ENCODE measurements around the gene CCR6.
A peak's percentile ranks its signal among the peaks of the same experiment; 100 is the strongest.

CCR6 gene

DNA sequence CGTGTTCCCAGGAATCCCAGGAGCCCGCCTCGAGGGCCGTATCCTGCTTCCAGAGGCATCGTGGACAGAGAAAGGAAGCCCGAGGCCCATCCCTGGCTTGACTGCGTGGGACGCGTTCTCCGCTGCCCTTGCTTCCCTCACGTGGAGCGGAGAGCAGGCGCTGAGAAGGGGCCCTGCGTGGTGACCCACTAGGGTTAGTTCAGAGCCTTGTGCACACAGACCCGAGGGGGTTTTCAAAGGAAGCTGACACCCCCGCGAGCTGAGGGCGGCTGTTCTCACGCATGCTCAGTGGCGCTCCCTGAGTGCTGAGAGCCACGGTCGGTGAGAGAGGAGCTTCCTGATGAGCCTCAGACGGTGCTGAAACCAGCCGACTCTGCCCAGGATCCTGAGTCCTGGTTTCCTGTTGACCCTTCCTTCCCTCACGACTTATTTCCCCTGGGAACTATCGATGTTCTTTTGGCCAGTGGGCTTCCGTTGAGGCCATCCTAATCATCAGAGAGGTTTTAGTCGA, 28.9 kb upstream of the CCR6 start:
- Mint-ChIP-seq H3K4me3 (peak overlapping the region; percentile 76), H3K36me3 (ENCODE audit: low read depth) (no peaks in the 10 kb centered on the region), H3K27ac (peak overlapping the region; percentile 81), H3K4me1 (ENCODE audit: low read depth) (peaks cover 78% of the 10 kb centered on the region), H3K9me3 (no peaks in the 10 kb centered on the region), H3K27me3 (no peaks in the 10 kb centered on the region)

DNA sequence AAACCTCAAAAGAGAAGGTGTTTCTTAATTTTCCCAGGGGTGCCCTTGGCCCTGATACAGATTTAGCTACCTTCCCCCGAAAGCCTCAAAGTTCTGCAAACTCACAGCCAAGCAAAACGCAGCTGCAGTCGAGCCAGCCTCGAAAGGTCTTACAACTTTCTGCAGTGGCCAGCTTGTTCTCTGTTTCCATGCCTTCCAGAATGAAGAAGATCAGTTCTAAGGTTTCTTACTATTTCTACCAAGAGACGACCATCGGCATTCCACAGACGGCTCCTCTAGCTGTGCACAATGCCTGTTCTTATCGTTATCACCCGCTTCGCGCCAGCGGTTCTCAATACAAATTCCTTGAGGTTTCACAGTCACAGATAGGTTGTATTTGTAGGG, 28.5 kb upstream of the CCR6 start:
- H3K36me3 Mint-ChIP-seq (ENCODE audit: low read depth), result no peaks in the 10 kb centered on the region
- peaks cover 83% of the 10 kb centered on the region for H3K4me1 Mint-ChIP-seq (ENCODE audit: low read depth)
- no peaks in the 10 kb centered on the region for H3K9me3 Mint-ChIP-seq
- no peaks in the 10 kb centered on the region for H3K27me3 Mint-ChIP-seq
- H3K27ac Mint-ChIP-seq, result peak overlapping the region; percentile 81
- peak overlapping the region; percentile 76 for H3K4me3 Mint-ChIP-seq

DNA sequence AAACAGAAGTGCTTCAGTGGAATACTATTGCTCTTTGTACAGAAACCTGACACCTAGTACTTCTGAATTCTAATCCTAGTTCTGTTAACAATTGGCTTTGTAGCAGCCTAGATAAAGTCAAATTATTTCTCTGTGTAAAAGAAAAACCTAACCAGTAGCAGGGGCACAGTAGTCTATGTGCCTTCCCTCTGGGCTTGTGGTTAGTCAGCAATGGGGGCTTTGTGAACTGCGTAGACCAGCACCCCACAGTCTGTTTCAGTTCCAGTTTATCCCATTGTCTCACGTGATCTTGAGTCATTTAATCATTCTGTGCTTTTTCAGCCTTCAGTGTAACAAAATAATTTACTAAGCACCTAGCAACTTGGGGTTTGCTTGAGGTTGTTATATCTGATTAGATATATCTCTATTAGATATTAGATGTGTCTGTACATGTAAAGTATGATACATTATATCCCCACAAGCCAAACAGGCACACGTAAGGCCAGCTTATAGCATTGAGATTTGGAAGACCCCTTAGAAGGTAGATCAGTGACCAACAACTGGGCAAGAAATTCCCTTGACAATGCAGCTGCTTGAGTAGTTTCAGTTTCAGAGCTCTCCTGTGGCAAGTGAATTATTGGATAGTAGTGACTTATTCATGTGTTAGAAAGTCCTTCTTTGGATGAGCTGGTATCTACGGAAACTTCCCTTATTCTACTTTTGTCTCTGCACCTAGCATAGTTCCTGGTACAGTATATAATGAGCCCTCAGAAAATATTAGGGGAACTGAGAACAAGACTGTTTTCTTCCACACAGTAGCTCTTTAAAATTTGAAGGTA, 27.9 kb upstream of the CCR6 start:
- peaks cover 79% of the 10 kb centered on the region for H3K4me1 Mint-ChIP-seq (ENCODE audit: low read depth)
- peak overlapping the region; percentile 76 for H3K4me3 Mint-ChIP-seq
- H3K9me3 Mint-ChIP-seq, result no peaks in the 10 kb centered on the region
- H3K27me3 Mint-ChIP-seq, result no peaks in the 10 kb centered on the region
- no peaks in the 10 kb centered on the region for H3K36me3 Mint-ChIP-seq (ENCODE audit: low read depth)
- H3K27ac Mint-ChIP-seq, result peak overlapping the region; percentile 81

DNA sequence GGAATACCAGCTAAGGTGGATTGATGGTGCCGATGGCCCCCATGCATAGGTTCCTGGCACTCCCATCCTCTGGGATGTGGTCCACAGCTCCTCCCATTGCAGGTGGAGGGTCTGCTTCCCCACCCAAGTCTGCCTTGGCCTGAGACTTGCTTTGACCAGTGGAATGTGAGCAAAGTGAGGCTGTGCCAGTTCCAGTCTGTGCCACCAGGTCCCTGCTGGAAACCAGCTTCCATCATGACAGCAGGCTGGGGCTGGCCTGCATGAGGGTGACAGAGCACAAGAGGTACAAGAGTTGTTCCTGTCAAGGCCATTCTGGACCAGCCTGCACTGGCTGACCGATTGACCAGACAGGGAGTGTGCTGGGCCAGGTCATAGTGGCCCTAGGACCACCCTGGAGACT, 27.0 kb upstream of the CCR6 start:
- Mint-ChIP-seq H3K27ac (no peak overlapping the region), H3K4me1 (ENCODE audit: low read depth) (peaks cover 71% of the 10 kb centered on the region), H3K4me3 (no peak overlapping the region), H3K36me3 (ENCODE audit: low read depth) (no peaks in the 10 kb centered on the region), H3K9me3 (no peaks in the 10 kb centered on the region), H3K27me3 (no peaks in the 10 kb centered on the region)

DNA sequence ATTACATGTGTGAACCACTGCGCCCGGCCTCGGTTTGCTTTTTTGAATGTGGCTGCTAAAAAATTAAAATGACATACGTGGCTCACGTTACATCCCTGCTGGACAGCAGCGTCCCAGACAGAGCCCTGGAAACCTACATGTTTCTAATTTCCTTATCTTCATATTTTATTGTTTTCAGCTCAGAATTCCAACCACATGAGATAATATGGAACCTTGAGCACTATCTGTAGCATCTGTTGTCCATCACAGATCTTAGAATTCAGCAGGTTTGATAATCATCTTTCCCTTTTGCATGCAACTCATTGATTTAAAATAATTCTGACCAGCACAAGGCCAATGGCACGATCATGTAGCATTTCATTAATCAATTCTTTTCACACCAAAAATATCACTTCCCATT, 25.9 kb upstream of the CCR6 start:
- no peaks in the 10 kb centered on the region for H3K9me3 Mint-ChIP-seq
- H3K4me1 Mint-ChIP-seq (ENCODE audit: low read depth), result peaks cover 60% of the 10 kb centered on the region
- no peaks in the 10 kb centered on the region for H3K36me3 Mint-ChIP-seq (ENCODE audit: low read depth)
- H3K27ac Mint-ChIP-seq, result no peak overlapping the region
- H3K4me3 Mint-ChIP-seq, result no peak overlapping the region
- no peaks in the 10 kb centered on the region for H3K27me3 Mint-ChIP-seq

DNA sequence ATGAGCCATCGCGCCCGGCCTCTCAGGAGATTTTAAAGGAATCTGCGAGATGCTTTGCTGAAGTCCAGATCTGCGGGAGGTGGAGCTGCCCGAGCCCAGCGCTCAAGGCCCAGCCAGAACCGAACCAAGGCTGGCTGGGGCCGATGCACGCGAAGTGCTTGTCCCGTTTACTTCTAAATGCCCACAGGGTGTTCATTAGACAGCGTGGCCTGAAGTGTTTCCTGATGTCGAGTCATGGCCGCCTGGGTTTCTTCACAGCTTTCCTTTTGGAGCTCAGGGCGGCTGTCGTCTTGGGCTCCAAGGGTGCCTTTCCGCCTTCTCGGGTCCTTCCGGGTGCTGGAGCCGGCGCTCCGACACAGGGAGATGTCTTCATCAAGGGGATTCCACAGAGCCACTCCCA, 25.1 kb upstream of the CCR6 start:
- Mint-ChIP-seq H3K9me3 (no peaks in the 10 kb centered on the region), H3K27me3 (no peaks in the 10 kb centered on the region), H3K36me3 (ENCODE audit: low read depth) (no peaks in the 10 kb centered on the region), H3K4me1 (ENCODE audit: low read depth) (peaks cover 56% of the 10 kb centered on the region), H3K27ac (no peak overlapping the region), H3K4me3 (no peak overlapping the region)

DNA sequence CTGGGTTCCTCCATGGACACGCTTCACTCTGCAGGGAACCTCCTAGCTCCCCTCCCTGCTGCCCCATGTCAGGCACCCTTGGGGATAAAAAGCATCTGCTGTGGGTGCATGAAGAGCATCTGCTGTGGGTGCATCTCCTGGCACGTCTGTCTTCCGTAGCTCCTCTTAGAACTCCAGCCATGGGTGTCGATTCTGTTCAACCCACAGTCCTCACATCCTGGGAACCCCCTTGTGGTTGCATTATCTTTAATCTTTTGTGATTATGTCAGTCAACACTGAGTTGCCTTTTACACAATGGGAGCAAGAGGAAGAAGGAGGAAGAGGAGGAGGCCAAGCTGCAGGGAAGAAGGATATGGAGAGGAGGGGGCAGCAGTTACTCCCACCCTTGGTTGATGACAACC, 24.1 kb upstream of the CCR6 start:
- Mint-ChIP-seq H3K36me3 (ENCODE audit: low read depth) (no peaks in the 10 kb centered on the region), H3K27me3 (no peaks in the 10 kb centered on the region), H3K27ac (peak overlapping the region; percentile 29), H3K4me3 (peak overlapping the region; percentile 6), H3K9me3 (no peaks in the 10 kb centered on the region), H3K4me1 (ENCODE audit: low read depth) (peaks cover 53% of the 10 kb centered on the region)

DNA sequence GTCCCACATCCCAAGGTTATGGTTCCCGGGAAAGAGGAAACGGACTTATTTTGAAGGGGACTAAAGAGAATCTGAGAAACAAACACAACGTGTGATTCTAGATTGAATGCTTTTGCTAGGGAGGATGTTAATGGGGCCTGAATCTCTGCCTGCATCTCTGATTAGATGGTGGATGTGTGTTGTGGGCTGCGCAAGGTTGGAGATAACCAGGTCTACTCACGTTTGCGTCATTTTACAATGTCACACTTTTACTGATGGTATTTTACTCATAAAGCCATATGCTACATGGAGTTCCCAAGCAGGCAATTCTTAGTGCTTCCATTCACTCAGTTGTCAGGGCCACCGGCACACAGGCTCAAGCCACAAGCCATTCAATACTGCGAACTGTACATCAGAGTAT, 23.2 kb upstream of the CCR6 start:
- H3K4me3 Mint-ChIP-seq, result no peak overlapping the region

DNA sequence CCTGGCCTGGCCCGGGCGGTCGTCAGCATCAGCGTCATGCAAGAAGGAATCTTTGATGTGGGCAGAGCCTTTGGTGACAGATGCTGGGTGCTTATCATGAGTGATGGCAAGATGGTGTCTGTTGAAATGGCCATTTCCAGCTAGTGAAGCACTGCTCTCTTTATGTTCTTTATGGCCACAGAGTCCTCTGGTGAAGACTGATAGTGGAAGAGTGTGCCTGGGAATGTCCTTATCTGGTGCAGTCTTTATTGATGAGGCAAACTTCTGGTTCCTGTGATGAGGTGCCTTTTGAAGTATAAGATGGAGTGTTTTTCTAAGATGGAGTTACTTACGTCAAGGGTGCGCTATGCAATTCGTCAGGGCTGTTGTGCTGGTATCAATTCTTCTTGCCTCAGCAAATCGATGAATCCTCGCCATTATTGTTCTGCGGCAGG, 22.6 kb upstream of the CCR6 start:
- H3K4me1 Mint-ChIP-seq (ENCODE audit: low read depth), result peaks cover 39% of the 10 kb centered on the region

More for the DNA sequence above, 23.2 kb upstream of the CCR6 start:
- no peaks in the 10 kb centered on the region for H3K9me3 Mint-ChIP-seq
- H3K27me3 Mint-ChIP-seq, result no peaks in the 10 kb centered on the region
- H3K4me1 Mint-ChIP-seq (ENCODE audit: low read depth), result peaks cover 44% of the 10 kb centered on the region
- no peak overlapping the region for H3K27ac Mint-ChIP-seq
- no peaks in the 10 kb centered on the region for H3K36me3 Mint-ChIP-seq (ENCODE audit: low read depth)

DNA sequence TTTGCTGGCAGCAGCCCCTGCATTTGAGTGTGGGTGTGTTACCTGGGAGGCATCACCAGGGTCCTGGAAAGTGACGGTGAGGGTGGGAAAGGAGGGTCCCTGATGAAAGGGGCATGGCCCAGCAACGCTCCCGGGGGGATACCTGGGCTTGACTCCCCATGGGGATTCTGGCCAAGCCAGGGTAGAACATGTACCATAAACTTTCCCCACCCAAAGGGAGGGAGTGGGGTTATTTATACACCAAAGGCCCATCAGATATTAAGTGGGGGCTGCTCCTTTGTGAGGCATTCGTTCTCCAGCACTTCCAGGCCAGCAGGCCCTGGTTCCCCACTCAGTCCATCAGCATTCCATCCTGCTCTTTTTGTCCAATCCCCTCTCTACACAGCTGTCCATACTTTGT, 20.6 kb upstream of the CCR6 start:
- no peaks in the 10 kb centered on the region for H3K9me3 Mint-ChIP-seq
- no peaks in the 10 kb centered on the region for H3K36me3 Mint-ChIP-seq (ENCODE audit: low read depth)
- no peaks in the 10 kb centered on the region for H3K27me3 Mint-ChIP-seq
- no peak overlapping the region for H3K4me3 Mint-ChIP-seq
- H3K27ac Mint-ChIP-seq, result no peak overlapping the region
- peaks cover 30% of the 10 kb centered on the region for H3K4me1 Mint-ChIP-seq (ENCODE audit: low read depth)

More for the DNA sequence above, 22.6 kb upstream of the CCR6 start:
- Mint-ChIP-seq H3K27ac (no peak overlapping the region), H3K27me3 (no peaks in the 10 kb centered on the region), H3K4me3 (no peak overlapping the region), H3K9me3 (no peaks in the 10 kb centered on the region), H3K36me3 (ENCODE audit: low read depth) (no peaks in the 10 kb centered on the region)

DNA sequence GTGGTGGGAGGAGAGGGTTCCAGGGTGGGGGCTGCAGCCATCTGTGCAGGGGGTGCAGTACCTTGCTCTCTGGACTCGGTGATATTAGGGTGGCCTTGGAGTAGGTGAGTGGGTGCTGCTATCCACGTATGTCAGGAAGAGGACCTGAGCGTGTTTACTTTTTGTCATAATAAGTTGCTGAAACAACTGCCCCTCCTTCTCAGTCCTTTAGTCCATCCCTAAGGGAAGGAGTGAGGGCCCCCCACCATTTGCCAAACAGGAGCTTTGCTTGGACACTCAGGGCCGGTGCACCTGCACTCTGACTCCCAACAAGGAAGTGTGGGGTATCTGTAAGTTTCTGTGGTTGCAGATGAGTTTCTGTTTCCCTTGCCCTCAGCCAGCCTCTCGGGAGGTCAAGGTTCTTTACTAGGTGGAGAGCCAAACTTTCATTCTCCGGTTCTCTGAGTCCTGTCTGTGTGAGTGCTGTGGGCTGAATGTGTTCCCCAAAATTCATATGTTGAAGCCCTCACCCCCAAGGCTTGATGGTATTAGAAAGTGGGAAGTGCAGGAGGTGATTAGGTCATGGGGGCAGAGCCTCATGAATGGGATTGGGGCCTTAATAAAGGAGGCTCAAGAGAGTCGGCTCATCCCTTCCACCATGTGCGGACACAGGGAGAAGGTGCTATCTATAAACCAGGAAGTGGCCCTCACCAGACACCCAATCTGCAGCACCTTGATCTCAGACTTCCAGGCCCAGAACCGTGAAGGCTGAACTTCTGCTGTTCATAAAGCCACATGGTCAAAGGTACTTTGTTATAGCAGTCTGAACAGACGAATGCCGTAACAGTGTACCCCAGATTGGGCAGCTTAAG, 19.6 kb upstream of the CCR6 start:
- peaks cover 32% of the 10 kb centered on the region for H3K4me1 Mint-ChIP-seq (ENCODE audit: low read depth)
- H3K36me3 Mint-ChIP-seq (ENCODE audit: low read depth), result no peaks in the 10 kb centered on the region
- peak overlapping the region; percentile 55 for H3K27ac Mint-ChIP-seq
- no peak overlapping the region for H3K4me3 Mint-ChIP-seq
- H3K27me3 Mint-ChIP-seq, result no peaks in the 10 kb centered on the region
- H3K9me3 Mint-ChIP-seq, result no peaks in the 10 kb centered on the region

DNA sequence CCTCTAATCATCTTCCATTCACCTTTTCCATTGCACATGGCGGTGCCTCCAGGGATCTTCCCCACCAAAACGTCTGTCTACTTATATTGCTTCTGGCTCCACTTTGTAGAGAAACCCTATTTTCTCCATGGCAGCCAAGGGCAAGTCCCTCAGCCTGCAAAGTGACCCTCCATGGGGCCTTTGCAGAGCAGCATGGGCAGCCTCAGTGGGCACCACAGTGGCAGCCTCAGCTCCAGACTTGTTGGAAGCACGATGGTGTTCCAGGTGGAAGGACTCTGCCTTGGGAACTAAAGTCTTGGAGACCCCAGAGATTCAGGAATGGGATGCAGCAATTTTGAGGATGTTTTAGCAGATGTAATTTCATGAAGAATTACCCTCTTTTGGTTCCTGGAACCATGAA, 18.5 kb upstream of the CCR6 start:
- Mint-ChIP-seq H3K4me1 (ENCODE audit: low read depth) (peaks cover 26% of the 10 kb centered on the region), H3K27me3 (no peaks in the 10 kb centered on the region), H3K9me3 (no peaks in the 10 kb centered on the region), H3K27ac (no peak overlapping the region), H3K36me3 (ENCODE audit: low read depth) (no peaks in the 10 kb centered on the region), H3K4me3 (no peak overlapping the region)

DNA sequence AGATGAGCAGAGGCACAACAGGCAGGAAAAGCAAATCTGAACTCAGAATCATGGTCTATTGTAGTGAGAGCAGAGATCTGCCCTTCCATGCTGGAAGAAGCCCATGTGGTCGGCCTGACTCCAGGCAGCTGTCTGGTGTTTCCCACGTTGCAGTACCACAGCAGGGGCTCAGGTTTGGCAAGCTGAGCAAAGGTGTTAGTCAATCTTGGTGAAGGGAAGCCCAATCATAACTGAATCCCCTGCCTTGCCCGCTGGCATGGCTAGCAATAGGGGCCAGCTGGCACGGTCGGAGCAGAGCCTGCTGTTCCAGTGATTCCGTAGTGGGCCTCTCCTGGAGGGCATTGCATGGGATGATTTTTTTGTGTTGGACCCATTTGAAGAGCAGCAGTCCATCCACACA, 17.8 kb upstream of the CCR6 start:
- Mint-ChIP-seq H3K36me3 (ENCODE audit: low read depth) (no peaks in the 10 kb centered on the region), H3K4me3 (no peak overlapping the region), H3K27ac (no peak overlapping the region), H3K4me1 (ENCODE audit: low read depth) (peaks cover 30% of the 10 kb centered on the region), H3K27me3 (no peaks in the 10 kb centered on the region), H3K9me3 (no peaks in the 10 kb centered on the region)

DNA sequence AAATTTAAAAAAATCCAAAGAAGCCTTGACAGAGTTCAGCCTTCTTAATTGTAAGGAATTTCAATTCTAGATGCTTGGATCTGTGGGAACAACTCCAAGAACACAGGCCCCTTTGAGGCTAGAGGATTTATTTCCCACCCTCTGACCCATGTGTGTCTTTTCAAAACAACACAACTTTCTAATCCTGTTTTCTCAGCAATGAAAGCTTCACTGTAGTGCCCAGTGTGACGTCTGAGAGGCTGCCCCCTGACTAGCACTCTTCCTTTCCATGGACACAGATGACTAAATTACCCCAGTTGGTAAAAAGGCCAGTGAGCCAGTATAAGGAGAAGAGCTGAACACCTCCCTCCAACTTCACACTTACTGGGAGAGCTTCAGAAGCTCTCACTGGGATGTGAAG, 16.5 kb upstream of the CCR6 start:
- Mint-ChIP-seq H3K36me3 (ENCODE audit: low read depth) (no peaks in the 10 kb centered on the region), H3K4me3 (no peak overlapping the region), H3K4me1 (ENCODE audit: low read depth) (peaks cover 41% of the 10 kb centered on the region), H3K9me3 (no peaks in the 10 kb centered on the region), H3K27me3 (no peaks in the 10 kb centered on the region), H3K27ac (no peak overlapping the region)

DNA sequence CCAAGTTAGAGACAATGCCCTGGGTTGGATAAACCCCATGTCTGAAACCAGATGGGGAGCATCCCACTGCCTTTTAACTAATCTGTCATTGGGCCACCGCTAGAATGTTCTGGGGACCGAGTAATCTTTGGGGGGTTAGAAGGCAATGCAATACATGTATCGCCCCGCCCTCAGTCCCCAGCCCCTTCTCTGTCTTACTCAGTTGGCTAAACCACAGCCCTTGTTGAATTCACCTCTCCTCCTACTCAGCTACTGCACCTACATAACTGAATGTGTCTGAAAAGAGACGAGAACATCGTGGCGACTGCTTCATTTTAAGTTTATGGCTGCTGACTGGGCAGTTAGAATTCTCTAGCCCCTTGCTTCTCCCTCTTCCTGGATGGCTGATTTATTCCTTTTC, 15.1 kb upstream of the CCR6 start:
- peaks cover 7% of the 10 kb centered on the region for H3K27me3 Mint-ChIP-seq
- no peaks in the 10 kb centered on the region for H3K36me3 Mint-ChIP-seq (ENCODE audit: low read depth)
- H3K4me3 Mint-ChIP-seq, result no peak overlapping the region
- H3K27ac Mint-ChIP-seq, result no peak overlapping the region
- no peaks in the 10 kb centered on the region for H3K9me3 Mint-ChIP-seq
- peaks cover 49% of the 10 kb centered on the region for H3K4me1 Mint-ChIP-seq (ENCODE audit: low read depth)

Measured in stimulated activated naive CD8-positive, alpha-beta T cell treated with anti-CD3 and anti-CD28 coated beads, Interleukin-15, Interleukin-2, amounts not matched to agents 100 ng/mL and 50 ng/mL, for 24 hours (primary cell).